Endothelial cell (in vitro differentiated cells): ENCODE results near the gene ADH5. TPM values are rescaled to one million over a fixed set of nuclear protein-coding genes. Genes with fewer than 3 reads are reported as not detected.
A peak's percentile ranks its signal among the peaks of the same experiment; 100 is the strongest.
"Not testable (repeated sequence)": the region's sequence is repeated elsewhere in the genome, so short reads cannot be mapped to it uniquely, and the experiment has no call there.

Source experiments
- DNase-seq: peaks from one replicate; pipeline ENCODE4 v3.0.0; 2021; ENCODE audit warnings: low spot score
- H3K27ac Mint-ChIP-seq: one replicate; pipeline ENCODE4 v1.8.0; 2021; ENCODE audit warnings: mixed read lengths, inconsistent platforms; ENCODE audit not compliant: unreplicated experiment
- H3K27me3 Mint-ChIP-seq: one replicate; pipeline ENCODE4 v1.8.0; 2021; ENCODE audit warnings: mild to moderate bottlenecking, moderate library complexity, mixed read lengths, inconsistent platforms; ENCODE audit not compliant: unreplicated experiment
- H3K36me3 Mint-ChIP-seq: one replicate; pipeline ENCODE4 v1.8.0; 2021; ENCODE audit warnings: mild to moderate bottlenecking, low read depth, mixed read lengths, inconsistent platforms; ENCODE audit not compliant: unreplicated experiment
- H3K4me1 Mint-ChIP-seq: one replicate; pipeline ENCODE4 v1.8.0; 2021; ENCODE audit warnings: mild to moderate bottlenecking, mixed read lengths, inconsistent platforms; ENCODE audit not compliant: unreplicated experiment
- H3K4me3 Mint-ChIP-seq: one replicate; pipeline ENCODE4 v1.8.0; 2021; ENCODE audit warnings: mild to moderate bottlenecking, mixed read lengths, inconsistent platforms; ENCODE audit not compliant: unreplicated experiment
- H3K9me3 Mint-ChIP-seq: one replicate; pipeline ENCODE4 v1.8.0; 2021; ENCODE audit warnings: mixed read lengths, inconsistent platforms; ENCODE audit not compliant: unreplicated experiment
- CTCF ChIP-seq: fragments of 200-600 bp; sonication (generic); IDR thresholded peaks from one replicate; pipeline ENCODE4 v1.5.0; 2021; ENCODE audit warnings: antibody characterized with exemption; ENCODE audit not compliant: unreplicated experiment
- total RNA-seq: library from RNA; stranded (reverse); fragmentation: NEBNext Ultra II Directional; extraction: Animal tissue kit (Norgen Biotek cat#: 25700); gene quantifications from one replicate; pipeline ENCODE4 v1.2.1, GENCODE V29; 2021; ENCODE audit not compliant: unreplicated experiment

Gene ADH5
- total RNA-seq, 1 donor from 2014 or later = 126 TPM

GRCh38 chr4:99104153-99104552 is 15.6 kb upstream of the ADH5 start:
- Mint-ChIP-seq H3K9me3 (peaks cover 3% of the 10 kb centered on the region), H3K27me3 (peaks cover 5% of the 10 kb centered on the region), H3K4me1 (peaks cover 4% of the 10 kb centered on the region), H3K4me3 (no peak overlapping the region), H3K27ac (peak overlapping the region; percentile 9), H3K36me3 (no peaks in the 10 kb centered on the region)
- TF ChIP-seq CTCF = no peak
- DNase-seq = no peak

- DNase-seq = no peak
- no peak overlapping the region for H3K4me3 Mint-ChIP-seq
- peaks cover 5% of the 10 kb centered on the region for H3K27me3 Mint-ChIP-seq
- TF ChIP-seq CTCF = no peak
- peaks cover 3% of the 10 kb centered on the region for H3K9me3 Mint-ChIP-seq
- no peaks in the 10 kb centered on the region for H3K36me3 Mint-ChIP-seq
- H3K27ac Mint-ChIP-seq = no peak overlapping the region
- peaks cover 4% of the 10 kb centered on the region for H3K4me1 Mint-ChIP-seq
These were observed 14.6 kb upstream of the ADH5 start for GRCh38 chr4:99103166-99103565.

GRCh38 chr4:99102634-99103033 is 14.0 kb upstream of the ADH5 start:
- Mint-ChIP-seq H3K36me3 (no peaks in the 10 kb centered on the region), H3K9me3 (peaks cover 3% of the 10 kb centered on the region), H3K4me1 (peaks cover 4% of the 10 kb centered on the region), H3K27ac (no peak overlapping the region), H3K27me3 (peaks cover 5% of the 10 kb centered on the region), H3K4me3 (no peak overlapping the region)
- no peak for DNase-seq
- TF ChIP-seq CTCF = no peak

GRCh38 chr4:99100876-99101275 is 12.3 kb upstream of the ADH5 start:
- Mint-ChIP-seq H3K4me3 (no peak overlapping the region), H3K36me3 (no peaks in the 10 kb centered on the region), H3K9me3 (peaks cover 3% of the 10 kb centered on the region), H3K27me3 (peaks cover 5% of the 10 kb centered on the region), H3K27ac (no peak overlapping the region), H3K4me1 (peaks cover 4% of the 10 kb centered on the region)
- no peak for DNase-seq
- TF ChIP-seq CTCF = no peak

GRCh38 chr4:99099814-99100213 is 11.2 kb upstream of the ADH5 start:
- H3K4me1 Mint-ChIP-seq, H3K27me3 Mint-ChIP-seq, H3K9me3 Mint-ChIP-seq, H3K27ac Mint-ChIP-seq, DNase-seq, H3K36me3 Mint-ChIP-seq, H3K4me3 Mint-ChIP-seq: not testable (repeated sequence)

GRCh38 chr4:99099311-99099710 is 10.7 kb upstream of the ADH5 start:
- no peak for DNase-seq
- Mint-ChIP-seq H3K27ac (no peak overlapping the region), H3K9me3 (peaks cover 3% of the 10 kb centered on the region), H3K4me1 (peaks cover 4% of the 10 kb centered on the region), H3K27me3 (peaks cover 3% of the 10 kb centered on the region), H3K4me3 (no peak overlapping the region), H3K36me3 (no peaks in the 10 kb centered on the region)
- no peak for TF ChIP-seq CTCF

GRCh38 chr4:99091841-99092240 is 3.3 kb upstream of the ADH5 start:
- not testable (repeated sequence) for H3K36me3 Mint-ChIP-seq, H3K9me3 Mint-ChIP-seq, H3K27me3 Mint-ChIP-seq, H3K27ac Mint-ChIP-seq, H3K4me3 Mint-ChIP-seq, DNase-seq
- peaks cover 43% of the 10 kb centered on the region for H3K4me1 Mint-ChIP-seq
